DOHH2 (cell line): ENCODE data around the gene SIGLEC6.

Experiments used
- CTCF ChIP-seq: fragments of 200-600 bp; sonication (generic); IDR thresholded peaks from one replicate; pipeline ENCODE4 v1.5.1; 2014; ENCODE audit warnings: antibody characterized with exemption, mild to moderate bottlenecking, low read depth, low read length; ENCODE audit not compliant: poor library complexity, severe bottlenecking
- EZH2phosphoT487 ChIP-seq: fragments of 200-600 bp; sonication (generic); IDR thresholded peaks from 2 replicates; pipeline ENCODE4 v1.6.1; 2017; ENCODE audit warnings: borderline replicate concordance, mild to moderate bottlenecking, antibody characterized with exemption, low read length, moderate library complexity, mixed read lengths

GRCh38 chr19:51505904-51506303, 25.6 kb downstream of the SIGLEC6 start:
- TF ChIP-seq CTCF (no peak), EZH2phosphoT487 (no peak)
